Astrocyte (in vitro differentiated cells and primary cell): ENCODE results near the gene NFKB1.

Experiments
- CTCF ChIP-seq: IDR thresholded peaks from 2 replicates; pipeline ENCODE4 v1.5.1; 2011; ENCODE audit warnings: low read depth, mild to moderate bottlenecking, inconsistent platforms, low read length, moderate library complexity; ENCODE audit not compliant: insufficient read depth
- EZH2 ChIP-seq: IDR thresholded peaks from 2 replicates; pipeline ENCODE4 v1.6.1; 2012; ENCODE audit warnings: mild to moderate bottlenecking, low read length, inconsistent platforms; ENCODE audit not compliant: insufficient read depth

GRCh38 chr4:102567427-102567826, 66.3 kb downstream of the NFKB1 start:
- TF ChIP-seq CTCF (no peak), EZH2 (no peak)
